IMR-90 (cell line): ENCODE measurements around the gene TAS2R9. TPM values are rescaled to one million over a fixed set of nuclear protein-coding genes. Genes with fewer than 3 reads are reported as not detected.

Source experiments
- ATAC-seq: fragments of 200-7000 bp; cut with Tn5 transposase; 2 replicates; pipeline ENCODE4 v1.9.1; 2020; ENCODE audit warnings: low read depth, mild to moderate bottlenecking, moderate library complexity
- BruUV-seq: library from RNA; stranded (reverse); fragments of 400-500 nt; replicated peaks from 2 replicates; lab custom pipeline; 2021; lab: Mats Ljungman, UMichigan
- CTCF ChIA-PET: fragments of 300-600 bp; formaldehyde crosslinking; extraction: SDS; loops from one replicate; lab custom pipeline; 2021; ENCODE audit warnings: antibody characterized with exemption; lab: Yijun Ruan, JAX
- POLR2A ChIA-PET: fragments of 300-600 bp; sonication (Branson Sonifier 250); formaldehyde crosslinking; loops from one replicate; lab custom pipeline; 2022; ENCODE audit warnings: antibody characterized with exemption; ENCODE audit not compliant: unreplicated experiment; lab: Charles Lee
- DNase-seq: peaks from one replicate; pipeline ENCODE4 v3.0.0; 2013
- H2AFZ ChIP-seq: replicated peaks from 2 replicates; pipeline ENCODE3; 2013; ENCODE audit warnings: low read length, mild to moderate bottlenecking; ENCODE audit not compliant: poor library complexity
- H2AK5ac ChIP-seq: 2 replicates; pipeline ENCODE4 v1.6.1; 2013; ENCODE audit warnings: low read depth, low read length, inconsistent platforms
- H2AK9ac ChIP-seq: replicated peaks from 2 replicates; pipeline ENCODE3; 2013; ENCODE audit warnings: mild to moderate bottlenecking, low read depth, low read length, moderate library complexity; ENCODE audit not compliant: poor library complexity
- H2BK120ac ChIP-seq: 2 replicates; pipeline ENCODE4 v1.6.1; 2013; ENCODE audit warnings: low read depth, low read length, inconsistent platforms
- H2BK15ac ChIP-seq: 3 replicates; pipeline ENCODE4 v1.6.1; 2013; ENCODE audit warnings: low read depth, low read length, inconsistent platforms
- H2BK20ac ChIP-seq: 2 replicates; pipeline ENCODE4 v1.6.1; 2013; ENCODE audit warnings: low read depth, mild to moderate bottlenecking, inconsistent platforms, low read length, moderate library complexity
- H2BK5ac ChIP-seq: 2 replicates; pipeline ENCODE4 v1.6.1; 2013; ENCODE audit warnings: mild to moderate bottlenecking, low read depth, low read length, inconsistent platforms; ENCODE audit not compliant: poor library complexity, severe bottlenecking
- H3K14ac ChIP-seq: replicated peaks from 2 replicates; pipeline ENCODE4 v1.6.1; 2013; ENCODE audit warnings: low read depth, low read length, inconsistent platforms
- H3K18ac ChIP-seq: 2 replicates; pipeline ENCODE4 v1.6.1; 2013; ENCODE audit warnings: low read depth, low read length, control low read depth
- H3K23ac ChIP-seq: 2 replicates; pipeline ENCODE4 v1.6.1; 2013; ENCODE audit warnings: low read depth, low read length, inconsistent platforms
- H3K27ac ChIP-seq: 2 replicates; pipeline ENCODE4 v1.5.1; 2013; ENCODE audit warnings: mild to moderate bottlenecking, control low read depth, low read length; ENCODE audit not compliant: insufficient read depth
- H3K27me3 ChIP-seq: 2 replicates; pipeline ENCODE4 v1.6.1; 2013; ENCODE audit warnings: low read length; ENCODE audit not compliant: control insufficient read depth, insufficient read depth
- H3K36me3 ChIP-seq: 2 replicates; pipeline ENCODE4 v1.6.1; 2013; ENCODE audit warnings: low read length, mixed read lengths; ENCODE audit not compliant: control insufficient read depth, insufficient read depth
- H3K4ac ChIP-seq: 2 replicates; pipeline ENCODE4 v1.6.1; 2013; ENCODE audit warnings: low read depth, low read length, inconsistent platforms
- H3K4me1 ChIP-seq: 2 replicates; pipeline ENCODE4 v1.6.1; 2013; ENCODE audit warnings: low read length, mixed read lengths; ENCODE audit not compliant: control insufficient read depth, insufficient read depth
- H3K4me2 ChIP-seq: 2 replicates; pipeline ENCODE4 v1.6.1; 2013; ENCODE audit warnings: low read depth, mild to moderate bottlenecking, control low read depth, low read length, moderate library complexity
- H3K4me3 ChIP-seq: 2 replicates; pipeline ENCODE4 v1.5.1; 2013; ENCODE audit warnings: low read depth, mild to moderate bottlenecking, control low read depth, low read length, moderate library complexity; ENCODE audit not compliant: insufficient read depth
- H3K56ac ChIP-seq: 2 replicates; pipeline ENCODE4 v1.6.1; 2013; ENCODE audit warnings: low read length, inconsistent platforms; ENCODE audit not compliant: insufficient read depth; ENCODE audit errors: extremely low read depth
- H3K79me1 ChIP-seq, 2 experiments: 2 replicates each; pipeline ENCODE4 v1.6.1; 2013; ENCODE audit warnings: low read length in 2 of 2, inconsistent platforms in 1 of 2, low read depth in 1 of 2
- H3K9ac ChIP-seq: 2 replicates; pipeline ENCODE4 v1.6.1; 2013; ENCODE audit warnings: low read depth, low read length, control low read depth
- H3K9me1 ChIP-seq: 2 replicates; pipeline ENCODE4 v1.6.1; 2013; ENCODE audit warnings: low read length, inconsistent platforms; ENCODE audit not compliant: insufficient read depth
- H3K9me3 ChIP-seq: 2 replicates; pipeline ENCODE4 v1.6.1; 2013; ENCODE audit warnings: low read length; ENCODE audit not compliant: control insufficient read depth, insufficient read depth
- H4K20me1 ChIP-seq: 2 replicates; pipeline ENCODE4 v1.6.1; 2013; ENCODE audit warnings: low read length, inconsistent platforms; ENCODE audit not compliant: insufficient read depth
- H4K5ac ChIP-seq: 2 replicates; pipeline ENCODE4 v1.6.1; 2013; ENCODE audit warnings: mild to moderate bottlenecking, low read depth, low read length, control low read depth
- H4K8ac ChIP-seq, 2 experiments: 2 replicates each; pipeline ENCODE4 v1.6.1; 2013; ENCODE audit warnings: low read depth in 2 of 2, low read length in 2 of 2, control low read depth in 1 of 2, inconsistent platforms in 1 of 2
- H4K91ac ChIP-seq: 2 replicates; pipeline ENCODE4 v1.6.1; 2013; ENCODE audit warnings: low read depth, low read length, inconsistent platforms; ENCODE audit not compliant: insufficient read depth
- BHLHE40 ChIP-seq: fragments of 150-350 bp; IDR thresholded peaks from 2 replicates; pipeline ENCODE4 v1.6.1; 2016; ENCODE audit warnings: mild to moderate bottlenecking, low read depth, low read length
- CEBPB ChIP-seq: IDR thresholded peaks from 2 replicates; pipeline ENCODE4 v1.6.1; 2012; ENCODE audit warnings: low read depth, low read length, improper control_type of control experiment
- CHD1 ChIP-seq: IDR thresholded peaks from 2 replicates; pipeline ENCODE4 v1.6.1; 2012; ENCODE audit warnings: low read depth, low read length, improper control_type of control experiment
- FOS ChIP-seq: fragments of 150-350 bp; IDR thresholded peaks from 2 replicates; pipeline ENCODE4 v1.6.1; 2016; ENCODE audit warnings: low read depth, low read length
- MAFK ChIP-seq: IDR thresholded peaks from 2 replicates; pipeline ENCODE4 v1.6.1; 2012; ENCODE audit warnings: low read depth, low read length, improper control_type of control experiment
- MAZ ChIP-seq: IDR thresholded peaks from 2 replicates; pipeline ENCODE4 v1.6.1; 2012; ENCODE audit warnings: low read depth, mild to moderate bottlenecking, low read length, improper control_type of control experiment, moderate library complexity, borderline replicate concordance
- MXI1 ChIP-seq: IDR thresholded peaks from 2 replicates; pipeline ENCODE4 v1.6.1; 2012; ENCODE audit warnings: low read depth, mild to moderate bottlenecking, low read length, moderate library complexity, borderline replicate concordance
- NFE2L2 ChIP-seq: fragments of 150-350 bp; IDR thresholded peaks from 2 replicates; pipeline ENCODE4 v1.6.1; 2016; ENCODE audit warnings: low read depth, mild to moderate bottlenecking, low read length
- POLR2A ChIP-seq: IDR thresholded peaks from 2 replicates; pipeline ENCODE4 v1.6.1; 2012; ENCODE audit warnings: mild to moderate bottlenecking, low read depth, low read length
- RAD21 ChIP-seq: IDR thresholded peaks from 2 replicates; pipeline ENCODE4 v1.6.1; 2012; ENCODE audit warnings: low read length, improper control_type of control experiment
- RCOR1 ChIP-seq: IDR thresholded peaks from 2 replicates; pipeline ENCODE4 v1.6.1; 2012; ENCODE audit warnings: mild to moderate bottlenecking, low read length, improper control_type of control experiment; ENCODE audit not compliant: insufficient replicate concordance
- RFX5 ChIP-seq: IDR thresholded peaks from 2 replicates; pipeline ENCODE4 v1.8.0; 2012; ENCODE audit warnings: low read depth, mild to moderate bottlenecking, low read length, moderate library complexity
- SMC3 ChIP-seq: fragments of 150-350 bp; IDR thresholded peaks from 2 replicates; pipeline ENCODE4 v1.6.1; 2016; ENCODE audit warnings: low read depth, mild to moderate bottlenecking, antibody characterized with exemption, low read length, moderate library complexity
- WGBS, 2 experiments: methylation state at CpG; one replicate each; pipeline versions ENCODE4 v1.1.5 to v1.1.7; 2013; ENCODE audit warnings: missing lambda C conversion rate in 2 of 2; ENCODE audit not compliant: insufficient read length in 1 of 2; ENCODE audit errors: extremely low coverage in 2 of 2; 5-methylcytosine and 5-hydroxymethylcytosine counted together
- dilution Hi-C: fragments of 300-500 bp; cut with HindIII; formaldehyde crosslinking; loops from one replicate; pipeline ENCODE4 v1.14.3; 2018; ENCODE audit warnings: low sequenced_read_pairs; ENCODE audit not compliant: unreplicated experiment
- in situ Hi-C: fragments of 300-500 bp; cut with MboI; formaldehyde crosslinking; loops from 3 replicates; pipeline ENCODE4 v1.14.3; 2019; ENCODE audit warnings: low sequenced_read_pairs, inconsistent platforms, mixed read lengths
- intact Hi-C: fragments of 100-400 bp; cut with micrococcal nuclease; formaldehyde crosslinking; loops from 2 replicates; pipeline ENCODE4 v1.10.0; 2022
- polyA plus RNA-seq, 3 experiments: library from polyadenylated mRNA; depleted of rRNA; stranded (reverse); fragments of >200 nt; gene quantifications; 2 replicates each; pipeline ENCODE4 v1.2.3, GENCODE V29; 2012; ENCODE audit warnings: low replicate concordance in 1 of 3
- total RNA-seq: library from RNA; depleted of rRNA; stranded (reverse); fragments of >200 nt; gene quantifications from 2 replicates; pipeline ENCODE4 v1.2.3, GENCODE V29; 2012
- TF ChIP-seq, protein P1 (sequence below): fragments of 150-350 bp; IDR thresholded peaks from 2 replicates; pipeline ENCODE4 v1.6.1; 2016; ENCODE audit warnings: low read depth, mild to moderate bottlenecking, low read length, moderate library complexity, borderline replicate concordance
- TF ChIP-seq, protein P2 (sequence below): conservative IDR thresholded peaks from 2 replicates; pipeline ENCODE4 v1.5.1; 2012; ENCODE audit warnings: mild to moderate bottlenecking, low read depth, low read length, improper control_type of control experiment
- TF ChIP-seq, protein P3 (sequence below): fragments of 150-350 bp; IDR thresholded peaks from 2 replicates; pipeline ENCODE4 v1.6.1; 2017; ENCODE audit warnings: mild to moderate bottlenecking, antibody characterized with exemption, low read length, low read depth

The TAS2R9 gene
- total and polyA plus RNA-seq, 2 of the 4 experiments (the other 2 are of a cell fraction) = not detected

DNA sequence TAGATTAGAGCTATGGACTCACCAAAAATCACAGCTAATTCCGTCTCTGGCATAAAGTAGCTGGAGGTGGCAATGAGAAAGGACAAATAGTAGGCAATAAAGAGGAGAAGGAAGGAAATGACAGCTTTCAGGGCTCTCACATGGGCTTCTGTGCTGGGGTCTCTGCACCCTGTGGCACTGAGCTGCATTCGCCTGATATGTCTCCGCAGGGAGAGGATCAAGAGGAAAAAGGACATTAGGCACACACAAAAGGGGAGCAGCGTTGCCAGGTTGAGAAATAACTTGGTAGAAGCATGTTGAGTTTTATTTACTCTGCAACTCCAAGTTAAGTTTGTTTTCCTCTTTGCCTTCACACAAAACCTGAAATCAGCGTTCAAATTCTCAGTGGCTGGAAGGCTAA is 8.2 kb downstream of the TAS2R9 start:
- H2BK5ac ChIP-seq = no peak overlapping the region
- no peak overlapping the region for H3K9ac ChIP-seq
- H3K27ac ChIP-seq = no peak overlapping the region
- no CpG with 5 or more reads among the region's 5 CpGs for WGBS, 2 experiments
- no peaks in the 10 kb centered on the region for H3K79me1 ChIP-seq
- H3K4me3 ChIP-seq = no peak overlapping the region
- intact Hi-C loops (no loop called here), dilution Hi-C loops (no loop called here), in situ Hi-C loops (no loop called here)
- ChIA-PET POLR2A (no interaction called here), CTCF (no interaction called here)
- TF ChIP-seq CHD1 = no peak
- no peak for TF ChIP-seq SMC3
- TF ChIP-seq RCOR1 = no peak
- TF ChIP-seq MXI1 = no peak
- TF ChIP-seq, protein P1, sequence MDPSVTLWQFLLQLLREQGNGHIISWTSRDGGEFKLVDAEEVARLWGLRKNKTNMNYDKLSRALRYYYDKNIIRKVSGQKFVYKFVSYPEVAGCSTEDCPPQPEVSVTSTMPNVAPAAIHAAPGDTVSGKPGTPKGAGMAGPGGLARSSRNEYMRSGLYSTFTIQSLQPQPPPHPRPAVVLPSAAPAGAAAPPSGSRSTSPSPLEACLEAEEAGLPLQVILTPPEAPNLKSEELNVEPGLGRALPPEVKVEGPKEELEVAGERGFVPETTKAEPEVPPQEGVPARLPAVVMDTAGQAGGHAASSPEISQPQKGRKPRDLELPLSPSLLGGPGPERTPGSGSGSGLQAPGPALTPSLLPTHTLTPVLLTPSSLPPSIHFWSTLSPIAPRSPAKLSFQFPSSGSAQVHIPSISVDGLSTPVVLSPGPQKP = no peak
- no peak for TF ChIP-seq RAD21
- TF ChIP-seq, protein P2, sequence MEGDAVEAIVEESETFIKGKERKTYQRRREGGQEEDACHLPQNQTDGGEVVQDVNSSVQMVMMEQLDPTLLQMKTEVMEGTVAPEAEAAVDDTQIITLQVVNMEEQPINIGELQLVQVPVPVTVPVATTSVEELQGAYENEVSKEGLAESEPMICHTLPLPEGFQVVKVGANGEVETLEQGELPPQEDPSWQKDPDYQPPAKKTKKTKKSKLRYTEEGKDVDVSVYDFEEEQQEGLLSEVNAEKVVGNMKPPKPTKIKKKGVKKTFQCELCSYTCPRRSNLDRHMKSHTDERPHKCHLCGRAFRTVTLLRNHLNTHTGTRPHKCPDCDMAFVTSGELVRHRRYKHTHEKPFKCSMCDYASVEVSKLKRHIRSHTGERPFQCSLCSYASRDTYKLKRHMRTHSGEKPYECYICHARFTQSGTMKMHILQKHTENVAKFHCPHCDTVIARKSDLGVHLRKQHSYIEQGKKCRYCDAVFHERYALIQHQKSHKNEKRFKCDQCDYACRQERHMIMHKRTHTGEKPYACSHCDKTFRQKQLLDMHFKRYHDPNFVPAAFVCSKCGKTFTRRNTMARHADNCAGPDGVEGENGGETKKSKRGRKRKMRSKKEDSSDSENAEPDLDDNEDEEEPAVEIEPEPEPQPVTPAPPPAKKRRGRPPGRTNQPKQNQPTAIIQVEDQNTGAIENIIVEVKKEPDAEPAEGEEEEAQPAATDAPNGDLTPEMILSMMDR = no peak
- TF ChIP-seq MAFK = no peak
- no peak for TF ChIP-seq MAZ
- no peak for TF ChIP-seq POLR2A
- TF ChIP-seq, protein P3, sequence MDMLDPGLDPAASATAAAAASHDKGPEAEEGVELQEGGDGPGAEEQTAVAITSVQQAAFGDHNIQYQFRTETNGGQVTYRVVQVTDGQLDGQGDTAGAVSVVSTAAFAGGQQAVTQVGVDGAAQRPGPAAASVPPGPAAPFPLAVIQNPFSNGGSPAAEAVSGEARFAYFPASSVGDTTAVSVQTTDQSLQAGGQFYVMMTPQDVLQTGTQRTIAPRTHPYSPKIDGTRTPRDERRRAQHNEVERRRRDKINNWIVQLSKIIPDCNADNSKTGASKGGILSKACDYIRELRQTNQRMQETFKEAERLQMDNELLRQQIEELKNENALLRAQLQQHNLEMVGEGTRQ = no peak
- TF ChIP-seq NFE2L2 = no peak
- TF ChIP-seq BHLHE40 = no peak
- TF ChIP-seq CEBPB = no peak
- no peak for TF ChIP-seq FOS
- no peak for TF ChIP-seq RFX5
- H3K27me3 ChIP-seq = no peaks in the 10 kb centered on the region
- no peak overlapping the region for H3K18ac ChIP-seq
- H3K9me3 ChIP-seq = no peaks in the 10 kb centered on the region
- H3K4me1 ChIP-seq = no peaks in the 10 kb centered on the region
- H4K5ac ChIP-seq = no peak overlapping the region
- no peak overlapping the region for H2AFZ ChIP-seq
- H4K91ac ChIP-seq = no peak overlapping the region
- H3K4ac ChIP-seq = no peak overlapping the region
- H2AK5ac ChIP-seq = no peak overlapping the region
- H2BK20ac ChIP-seq = no peak overlapping the region
- H3K9me1 ChIP-seq = no peaks in the 10 kb centered on the region
- H3K56ac ChIP-seq = no peak overlapping the region
- no peak overlapping the region for H4K8ac ChIP-seq
- no peak overlapping the region for H2AK9ac ChIP-seq
- no peak overlapping the region for H3K23ac ChIP-seq
- no peaks in the 10 kb centered on the region for H4K20me1 ChIP-seq
- BruUV-seq = no TSS peak
- no peak overlapping the region for H2BK120ac ChIP-seq
- H3K4me2 ChIP-seq = no peak overlapping the region
- DNase-seq (no peak), ATAC-seq (no peak)
- no peak overlapping the region for H2BK15ac ChIP-seq
- no peak overlapping the region for H3K14ac ChIP-seq
- no peaks in the 10 kb centered on the region for H3K36me3 ChIP-seq
